ENCODE results near the gene TMUB2.
A peak's percentile ranks its signal among the peaks of the same experiment; 100 is the strongest.

Gene TMUB2

GRCh38 chr17:44146375-44147346 is 40.1 kb upstream of the TMUB2 start (continued):
- TF ChIP-seq ZBTB49 (tag by site-specific recombination; IDR thresholded peaks at IDR 0.05; ENCODE audit: low read depth) (no peak), ZNF777 (tag by site-specific recombination; IDR thresholded peaks at IDR 0.05; ENCODE audit: borderline replicate concordance) (no peak), TSHZ1 (tag by site-specific recombination; IDR thresholded peaks at IDR 0.05; ENCODE audit: borderline replicate concordance) (no peak), ZNF24 (tag by site-specific recombination; IDR thresholded peaks at IDR 0.05) (no peak), SALL2 (tag by site-specific recombination; IDR thresholded peaks at IDR 0.05; ENCODE audit: borderline replicate concordance) (no peak), ZNF416 (tag by site-specific recombination; IDR thresholded peaks at IDR 0.05) (no peak), PATZ1 (tag by site-specific recombination; IDR thresholded peaks at IDR 0.05) (no peak), ZNF132 (tag by site-specific recombination; IDR thresholded peaks at IDR 0.05; ENCODE audit: borderline replicate concordance) (no peak), ZNF174 (tag by site-specific recombination; IDR thresholded peaks at IDR 0.05) (no peak), ZNF426 (tag by site-specific recombination; IDR thresholded peaks at IDR 0.05) (no peak), ZSCAN18 (tag by site-specific recombination; IDR thresholded peaks at IDR 0.05) (no peak), ZNF223 (tag by site-specific recombination; IDR thresholded peaks at IDR 0.05) (no peak), ZNF623 (tag by site-specific recombination; IDR thresholded peaks at IDR 0.05) (no peak), ZNF639 (tag by site-specific recombination; IDR thresholded peaks at IDR 0.05) (no peak), ZNF280C (tag by site-specific recombination; IDR thresholded peaks at IDR 0.05) (no peak), OSR2 (tag by site-specific recombination; IDR thresholded peaks at IDR 0.05) (no peak), INSM2 (tag by site-specific recombination; IDR thresholded peaks at IDR 0.05) (peak; percentile 66), ZNF274 (IDR thresholded peaks at IDR 0.05; ENCODE audit: low read length) (no peak), ZNF274 (tag by site-specific recombination; IDR thresholded peaks at IDR 0.05; ENCODE audit: borderline replicate concordance) (no peak), ATF2 (tag by site-specific recombination; IDR thresholded peaks at IDR 0.05; ENCODE audit: low read depth) (peak; percentile 83), ZEB2 (tag by site-specific recombination; IDR thresholded peaks at IDR 0.05) (no peak)

All from HEK293 (cell line).